HCT116 (cell line): ENCODE measurements around the gene ITGBL1. TPM values are rescaled to one million over a fixed set of nuclear protein-coding genes. Genes with fewer than 3 reads are reported as not detected.

Experiments used
- ATAC-seq: fragments of 200-7000 bp; cut with Tn5 transposase; 2 replicates; pipeline ENCODE4 v1.9.1; 2020; ENCODE audit warnings: mild to moderate bottlenecking, moderate library complexity
- BruUV-seq: library from RNA; stranded (reverse); fragments of 400-500 nt; replicated peaks from 2 replicates; lab custom pipeline; 2021; lab: Mats Ljungman, UMichigan
- CTCF ChIA-PET: fragments of 300-600 bp; sonication (Branson Sonifier 250); formaldehyde crosslinking; loops from one replicate; lab custom pipeline; 2021; ENCODE audit warnings: antibody characterized with exemption; lab: Charles Lee
- POLR2A ChIA-PET: fragments of 300-600, 350-600 bp; sonication (Branson Sonifier 250); formaldehyde crosslinking; loops from one replicate; lab custom pipeline; 2021; ENCODE audit warnings: antibody characterized with exemption; lab: Charles Lee
- RAD21 ChIA-PET, 2 experiments: fragments of 300-600 bp; sonication (Branson Sonifier 250); formaldehyde crosslinking; loops; one replicate each; lab custom pipeline; 2023; ENCODE audit warnings: low total read pairs in 2 of 2; ENCODE audit not compliant: uncharacterized antibody in 2 of 2, unreplicated experiment in 2 of 2, low non-redundant PET in 1 of 2; lab: Charles Lee
- DNase-seq: peaks from one replicate; pipeline ENCODE4 v3.0.0-alpha.2; 2010; ENCODE audit warnings: low read depth, low spot score
- H2AFZ ChIP-seq: fragments of 200-600 bp; shearing (Covaris generic), sonication (generic); 2 replicates; pipeline ENCODE4 v1.6.1; 2017; ENCODE audit warnings: low read depth, mixed run types, mixed read lengths, antibody characterized with exemption, low read length; ENCODE audit not compliant: poor library complexity, severe bottlenecking
- H3K27ac ChIP-seq: 2 replicates; pipeline ENCODE4 v1.5.1; 2012; ENCODE audit warnings: low read depth, low read length
- H3K27me3 ChIP-seq: fragments of 200-600 bp; sonication (generic); 2 replicates; pipeline ENCODE4 v1.6.1; 2016; ENCODE audit warnings: mixed run types, low read length, mixed read lengths; ENCODE audit not compliant: insufficient read depth
- H3K36me3 ChIP-seq, 2 experiments: fragments of 200-500 bp in 1 of 2; fragments of 200-600 bp in 1 of 2; sonication (Bioruptor generic) in 1 of 2; sonication (generic) in 1 of 2; 2 replicates each; pipeline versions ENCODE4 v1.5.1 to v1.6.1; 2014 to 2016; ENCODE audit warnings: low read length in 2 of 2, inconsistent platforms in 1 of 2, mixed read lengths in 1 of 2, mixed run types in 1 of 2; ENCODE audit not compliant: insufficient read depth in 2 of 2, control insufficient read depth in 1 of 2
- H3K4me1 ChIP-seq, 2 experiments: fragments of 200-600 bp in 1 of 2; sonication (generic) in 1 of 2; 2 replicates each; pipeline versions ENCODE4 v1.5.1 to v1.6.1; 2012 to 2017; ENCODE audit warnings: low read length in 2 of 2, inconsistent platforms in 1 of 2, mild to moderate bottlenecking in 1 of 2, mixed read lengths in 1 of 2, mixed run types in 1 of 2, moderate library complexity in 1 of 2; ENCODE audit not compliant: insufficient read depth in 2 of 2, control insufficient read depth in 1 of 2
- H3K4me2 ChIP-seq: fragments of 200-600 bp; sonication (generic); 2 replicates; pipeline ENCODE4 v1.6.1; 2017; ENCODE audit warnings: mixed run types, low read length, mixed read lengths
- H3K4me3 ChIP-seq, 2 experiments: fragments of 200-600 bp in 1 of 2; sonication (generic) in 1 of 2; replicated peaks in 1 of 2; 2 replicates each; pipeline ENCODE4 v1.5.1; 2011 to 2016; ENCODE audit warnings: low read length in 2 of 2, control low read depth in 1 of 2, low read depth in 1 of 2, mild to moderate bottlenecking in 1 of 2, mixed read lengths in 1 of 2, mixed run types in 1 of 2
- H3K79me2 ChIP-seq: fragments of 200-600 bp; sonication (generic); 2 replicates; pipeline ENCODE4 v1.6.1; 2017; ENCODE audit warnings: mild to moderate bottlenecking, mixed run types, low read length, moderate library complexity, mixed read lengths; ENCODE audit not compliant: insufficient read depth
- H3K9ac ChIP-seq: fragments of 200-600 bp; sonication (generic); 2 replicates; pipeline ENCODE4 v1.6.1; 2016; ENCODE audit warnings: low read length, mixed read lengths
- H3K9me2 ChIP-seq: fragments of 200-600 bp; sonication (generic), shearing (Covaris generic); 2 replicates; pipeline ENCODE4 v1.6.1; 2017; ENCODE audit warnings: mixed run types, mild to moderate bottlenecking, moderate library complexity; ENCODE audit not compliant: insufficient read depth
- H3K9me3 ChIP-seq, 2 experiments: fragments of 200-500 bp in 1 of 2; fragments of 200-600 bp in 1 of 2; sonication (Bioruptor generic) in 1 of 2; sonication (generic) in 1 of 2; 2 replicates each; pipeline ENCODE4 v1.6.1; 2014 to 2017; ENCODE audit warnings: low read length in 2 of 2, mixed read lengths in 2 of 2, inconsistent platforms in 1 of 2, low read depth in 1 of 2, mild to moderate bottlenecking in 1 of 2, mixed run types in 1 of 2, moderate library complexity in 1 of 2; ENCODE audit not compliant: control insufficient read depth in 1 of 2, insufficient read depth in 1 of 2
- H4K20me1 ChIP-seq: fragments of 200-600 bp; sonication (generic), shearing (Covaris generic); 2 replicates; pipeline ENCODE4 v1.6.1; 2017; ENCODE audit warnings: mixed run types, mild to moderate bottlenecking, moderate library complexity; ENCODE audit not compliant: insufficient read depth
- CEBPB ChIP-seq: IDR thresholded peaks from 2 replicates; pipeline ENCODE4 v1.6.1; 2012; ENCODE audit warnings: low read depth
- EGR1 ChIP-seq: IDR thresholded peaks from 2 replicates; pipeline ENCODE4 v1.6.1; 2012; ENCODE audit warnings: low read depth
- EZH2 ChIP-seq: fragments of 200-600 bp; sonication (generic); IDR thresholded peaks from 2 replicates; pipeline ENCODE4 v1.6.1; 2017; ENCODE audit warnings: antibody characterized with exemption, mixed run types
- EZH2phosphoT487 ChIP-seq: fragments of 200-600 bp; IDR thresholded peaks from 2 replicates; pipeline ENCODE4 v1.6.1; 2018; ENCODE audit warnings: antibody characterized with exemption, borderline replicate concordance
- POLR2AphosphoS5 ChIP-seq: IDR thresholded peaks from 2 replicates; pipeline ENCODE4 v1.6.1; 2011; ENCODE audit warnings: mild to moderate bottlenecking, low read depth, low read length, moderate library complexity
- SIN3A ChIP-seq: IDR thresholded peaks from 2 replicates; pipeline ENCODE4 v1.6.1; 2012; ENCODE audit warnings: low read depth
- SRF ChIP-seq: IDR thresholded peaks from 2 replicates; pipeline ENCODE4 v1.6.1; 2012; ENCODE audit warnings: low read depth
- ZNF274 ChIP-seq: fragments of 200-500 bp; sonication (Bioruptor generic); IDR thresholded peaks from 2 replicates; pipeline ENCODE4 v1.6.1; 2014; ENCODE audit warnings: mild to moderate bottlenecking, low read depth, low read length, inconsistent platforms
- intact Hi-C: fragments of 100-400 bp; cut with micrococcal nuclease; formaldehyde crosslinking; loops from 2 replicates; pipeline ENCODE4 v1.10.0; 2022
- total RNA-seq: library from RNA; stranded (reverse); gene quantifications from one replicate; pipeline ENCODE4 v1.2.1, GENCODE V29; 2021; ENCODE audit not compliant: unreplicated experiment
- TF ChIP-seq, protein P1 (sequence below): IDR thresholded peaks from 2 replicates; pipeline ENCODE4 v1.6.1; 2012; ENCODE audit warnings: low read depth
- TF ChIP-seq, protein P2 (sequence below): IDR thresholded peaks from 2 replicates; pipeline ENCODE4 v1.6.1; 2012

The ITGBL1 gene
- total RNA-seq, 1 experiment from 2014 or later: 0.66 TPM

DNA sequence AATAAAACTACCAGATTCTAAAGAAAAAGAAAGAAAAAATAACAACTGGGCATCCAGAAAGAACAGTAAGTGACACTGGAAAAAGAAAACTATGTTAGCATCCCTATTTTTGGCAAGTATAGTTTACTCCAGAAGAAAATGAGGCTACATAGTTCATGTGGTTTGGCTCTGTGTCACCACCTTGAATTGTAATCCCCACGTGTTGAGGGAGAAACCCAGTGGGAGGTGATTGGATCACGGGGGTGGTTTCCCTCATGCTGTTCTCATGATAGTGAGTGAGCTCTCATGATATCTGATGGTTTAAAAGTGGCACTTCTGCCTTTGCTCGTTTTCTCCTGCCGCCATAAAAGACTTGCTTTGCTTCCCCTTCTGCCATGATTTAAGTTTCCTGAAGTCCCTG, 76.9 kb downstream of the ITGBL1 start:
- Histone ChIP-seq H3K4me1 (no peaks in the 10 kb centered on the region), H3K27ac (no peak overlapping the region), H3K79me2 (no peaks in the 10 kb centered on the region), H3K36me3 (no peaks in the 10 kb centered on the region), H3K9me2 (no peaks in the 10 kb centered on the region), H2AFZ (no peak overlapping the region), H3K9me3 (peaks cover 0 to 7% of the 10 kb centered on the region in 2 experiments; a peak in 2 of 4 replicates), H3K27me3 (no peaks in the 10 kb centered on the region), H3K9ac (no peak overlapping the region), H3K4me3 (no peak overlapping the region), H3K4me2 (no peak overlapping the region), H4K20me1 (no peaks in the 10 kb centered on the region)
- no TSS peak for BruUV-seq
- TF ChIP-seq SRF: no peak
- no peak for TF ChIP-seq EGR1
- TF ChIP-seq, protein P1, sequence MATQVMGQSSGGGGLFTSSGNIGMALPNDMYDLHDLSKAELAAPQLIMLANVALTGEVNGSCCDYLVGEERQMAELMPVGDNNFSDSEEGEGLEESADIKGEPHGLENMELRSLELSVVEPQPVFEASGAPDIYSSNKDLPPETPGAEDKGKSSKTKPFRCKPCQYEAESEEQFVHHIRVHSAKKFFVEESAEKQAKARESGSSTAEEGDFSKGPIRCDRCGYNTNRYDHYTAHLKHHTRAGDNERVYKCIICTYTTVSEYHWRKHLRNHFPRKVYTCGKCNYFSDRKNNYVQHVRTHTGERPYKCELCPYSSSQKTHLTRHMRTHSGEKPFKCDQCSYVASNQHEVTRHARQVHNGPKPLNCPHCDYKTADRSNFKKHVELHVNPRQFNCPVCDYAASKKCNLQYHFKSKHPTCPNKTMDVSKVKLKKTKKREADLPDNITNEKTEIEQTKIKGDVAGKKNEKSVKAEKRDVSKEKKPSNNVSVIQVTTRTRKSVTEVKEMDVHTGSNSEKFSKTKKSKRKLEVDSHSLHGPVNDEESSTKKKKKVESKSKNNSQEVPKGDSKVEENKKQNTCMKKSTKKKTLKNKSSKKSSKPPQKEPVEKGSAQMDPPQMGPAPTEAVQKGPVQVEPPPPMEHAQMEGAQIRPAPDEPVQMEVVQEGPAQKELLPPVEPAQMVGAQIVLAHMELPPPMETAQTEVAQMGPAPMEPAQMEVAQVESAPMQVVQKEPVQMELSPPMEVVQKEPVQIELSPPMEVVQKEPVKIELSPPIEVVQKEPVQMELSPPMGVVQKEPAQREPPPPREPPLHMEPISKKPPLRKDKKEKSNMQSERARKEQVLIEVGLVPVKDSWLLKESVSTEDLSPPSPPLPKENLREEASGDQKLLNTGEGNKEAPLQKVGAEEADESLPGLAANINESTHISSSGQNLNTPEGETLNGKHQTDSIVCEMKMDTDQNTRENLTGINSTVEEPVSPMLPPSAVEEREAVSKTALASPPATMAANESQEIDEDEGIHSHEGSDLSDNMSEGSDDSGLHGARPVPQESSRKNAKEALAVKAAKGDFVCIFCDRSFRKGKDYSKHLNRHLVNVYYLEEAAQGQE: no peak
- TF ChIP-seq SIN3A: no peak
- TF ChIP-seq, protein P2, sequence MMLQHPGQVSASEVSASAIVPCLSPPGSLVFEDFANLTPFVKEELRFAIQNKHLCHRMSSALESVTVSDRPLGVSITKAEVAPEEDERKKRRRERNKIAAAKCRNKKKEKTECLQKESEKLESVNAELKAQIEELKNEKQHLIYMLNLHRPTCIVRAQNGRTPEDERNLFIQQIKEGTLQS: no peak
- no peak for TF ChIP-seq EZH2phosphoT487
- no peak for TF ChIP-seq EZH2
- ChIA-PET RAD21 (no interaction called here), POLR2A (no interaction called here), CTCF (no interaction called here)
- ATAC-seq (no peak), DNase-seq (no peak)
- intact Hi-C loops: no loop called here

DNA sequence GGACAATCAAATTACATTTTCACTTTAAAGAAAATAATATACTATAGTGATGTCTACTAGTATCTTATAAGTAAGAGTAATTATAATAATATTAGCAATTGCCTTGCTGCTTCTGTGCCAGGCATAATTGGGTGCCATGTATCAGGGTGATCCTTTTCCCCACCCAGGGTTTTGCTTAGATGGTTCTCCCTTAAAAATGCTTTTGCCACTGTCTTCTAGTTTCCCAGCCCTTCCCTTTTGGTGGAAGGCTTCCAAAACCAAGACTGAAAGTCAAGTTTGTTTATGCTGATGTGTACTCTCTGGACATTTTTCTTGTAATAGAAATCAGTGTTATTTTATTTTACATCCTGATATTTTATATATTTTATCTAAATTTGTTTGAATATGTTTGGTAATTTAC, 77.8 kb downstream of the ITGBL1 start:
- H3K36me3 ChIP-seq: no peaks in the 10 kb centered on the region
- ATAC-seq (no peak), DNase-seq (no peak)
- H3K9me3 ChIP-seq: peaks cover 0 to 5% of the 10 kb centered on the region in 2 experiments; a peak in 2 of 4 replicates
- ChIA-PET RAD21 (no interaction called here), POLR2A (no interaction called here), CTCF (no interaction called here)
- no peaks in the 10 kb centered on the region for H3K9me2 ChIP-seq
- no peak overlapping the region for H3K27ac ChIP-seq
- H2AFZ ChIP-seq: no peak overlapping the region
- no TSS peak for BruUV-seq
- no peak overlapping the region for H3K4me3 ChIP-seq
- intact Hi-C loops: no loop called here
- no peaks in the 10 kb centered on the region for H3K27me3 ChIP-seq
- no peaks in the 10 kb centered on the region for H3K4me1 ChIP-seq
- H4K20me1 ChIP-seq: no peaks in the 10 kb centered on the region
- no peaks in the 10 kb centered on the region for H3K79me2 ChIP-seq
- H3K4me2 ChIP-seq: no peak overlapping the region
- no peak for TF ChIP-seq POLR2AphosphoS5
- TF ChIP-seq SRF: no peak
- TF ChIP-seq EZH2: no peak
- TF ChIP-seq, protein P2: no peak
- no peak for TF ChIP-seq CEBPB
- no peak for TF ChIP-seq ZNF274
- no peak overlapping the region for H3K9ac ChIP-seq
